DMS79 (cell line): ENCODE measurements around the gene DST.
"Not testable (repeated sequence)": the region's sequence is repeated elsewhere in the genome, so short reads cannot be mapped to it uniquely, and the experiment has no call there.

Source experiments
- DNase-seq: peaks from one replicate; lab custom pipeline; 2025; lab: John Stamatoyannopoulos, UW

Gene DST

DNA sequence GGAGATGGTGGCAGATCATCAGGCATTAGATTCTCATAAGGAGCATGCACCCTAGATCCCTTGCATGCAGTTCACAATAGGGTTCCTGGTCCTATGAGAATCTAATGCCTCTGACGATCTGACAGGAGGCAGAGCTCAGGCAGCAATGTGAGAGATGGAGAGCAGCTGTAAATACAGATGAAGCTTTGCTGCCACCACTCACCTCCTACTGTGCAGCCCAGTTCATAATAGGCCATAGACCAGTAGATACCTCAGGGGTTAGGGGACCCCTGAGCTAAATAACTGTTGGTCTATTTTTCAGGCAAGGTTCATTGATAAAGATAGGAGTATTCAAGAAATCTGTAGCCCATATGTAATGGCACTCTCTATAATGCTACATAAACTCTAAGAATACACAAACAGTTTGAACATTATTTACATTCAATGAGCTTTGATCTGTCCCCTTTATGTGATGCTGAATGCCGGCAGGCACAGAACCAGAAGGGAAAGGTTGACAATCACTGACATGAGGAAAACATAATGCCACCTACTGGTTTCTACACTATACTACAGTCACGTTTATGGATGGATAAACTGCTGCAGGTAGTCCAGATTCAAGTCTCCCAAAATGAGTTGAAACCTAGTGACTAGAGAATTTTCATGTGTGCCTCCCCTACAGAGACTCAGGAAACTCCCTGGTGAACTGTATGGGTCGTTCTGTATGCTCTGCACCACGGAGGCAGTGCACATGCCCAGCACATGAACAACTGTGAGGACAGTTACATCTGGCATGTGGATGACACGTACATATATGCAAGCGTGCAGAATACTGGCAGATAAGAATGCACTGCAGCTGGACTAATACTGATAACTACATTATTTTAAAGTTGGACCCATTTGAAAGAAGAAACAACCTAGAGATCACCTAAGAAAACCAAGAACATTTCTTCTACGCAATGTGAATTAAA, 72.0 kb downstream of the DST start:
- DNase-seq: no peak

DNA sequence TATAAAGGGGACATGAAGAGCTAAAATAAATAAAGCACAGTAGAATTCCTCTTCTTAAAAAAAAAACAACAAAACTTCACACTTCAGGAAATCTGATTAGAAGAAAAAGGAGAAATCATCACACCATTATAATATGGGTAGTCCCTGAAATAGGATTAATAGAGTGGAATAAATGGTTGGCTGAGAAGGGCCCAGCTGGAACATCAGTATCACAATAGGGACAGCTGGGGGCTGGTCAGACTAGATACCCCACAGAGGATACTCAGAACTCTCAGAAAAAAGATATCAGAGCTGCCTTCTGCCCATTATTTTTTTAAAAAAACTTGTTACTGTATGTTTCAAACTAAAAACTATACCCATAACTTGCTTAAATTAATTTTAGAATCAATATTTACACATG, 75.2 kb downstream of the DST start:
- no peak for DNase-seq

DNA sequence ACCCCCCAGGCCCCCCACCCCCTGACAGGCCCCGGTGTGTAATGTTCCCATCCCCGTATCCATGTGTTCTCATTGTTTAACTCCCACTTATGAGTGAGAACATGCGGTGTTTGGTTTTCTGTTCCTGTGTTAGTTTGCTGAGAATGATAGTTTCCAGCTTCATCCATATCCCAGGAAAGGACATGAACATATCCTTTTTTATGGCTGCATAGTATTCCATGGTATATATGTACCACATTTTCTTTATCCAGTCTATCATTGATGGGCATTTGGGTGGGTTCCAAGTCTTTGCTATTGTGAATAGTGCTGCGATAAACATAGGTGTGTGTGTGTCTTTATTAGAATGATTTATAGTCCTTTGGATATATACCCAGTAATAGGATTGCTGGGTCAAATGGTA, 80.0 kb downstream of the DST start:
- DNase-seq: not testable (repeated sequence)

DNA sequence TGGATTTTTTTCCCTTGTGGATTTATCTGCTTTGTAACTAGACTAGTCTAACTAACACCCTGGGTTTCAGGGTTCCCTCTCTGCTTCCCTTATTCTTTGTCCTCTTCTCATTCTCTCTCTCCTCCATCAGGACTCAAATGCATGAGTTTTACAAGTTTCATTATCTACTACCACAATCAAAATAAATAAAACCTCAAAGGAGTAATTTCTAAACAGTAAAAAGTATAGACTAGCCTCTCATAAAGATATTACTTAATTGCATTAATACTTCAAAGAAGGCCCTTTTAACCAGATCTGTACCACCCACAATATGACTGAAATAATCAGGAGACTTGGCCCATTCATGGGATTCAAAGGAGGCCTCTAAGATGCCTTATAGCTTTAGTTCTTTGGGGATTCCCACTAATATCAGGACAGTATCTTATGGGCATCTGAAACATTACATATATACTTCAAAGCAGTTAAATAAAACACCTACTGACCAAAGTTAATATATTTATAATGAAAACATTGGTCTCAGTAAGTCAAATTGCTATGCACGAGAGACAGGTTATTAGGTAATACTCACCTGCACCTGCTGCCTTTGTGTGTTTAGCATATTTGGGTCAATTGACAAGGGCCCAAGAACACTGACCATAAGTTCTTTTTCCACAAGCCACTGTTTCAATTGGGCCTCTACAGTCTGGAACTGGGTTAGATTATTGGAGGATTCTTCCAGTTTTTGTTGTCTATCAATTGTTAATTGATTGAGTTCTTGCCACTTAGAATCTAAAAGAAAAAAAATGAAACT, 85.7 kb downstream of the DST start:
- DNase-seq: no peak

DNA sequence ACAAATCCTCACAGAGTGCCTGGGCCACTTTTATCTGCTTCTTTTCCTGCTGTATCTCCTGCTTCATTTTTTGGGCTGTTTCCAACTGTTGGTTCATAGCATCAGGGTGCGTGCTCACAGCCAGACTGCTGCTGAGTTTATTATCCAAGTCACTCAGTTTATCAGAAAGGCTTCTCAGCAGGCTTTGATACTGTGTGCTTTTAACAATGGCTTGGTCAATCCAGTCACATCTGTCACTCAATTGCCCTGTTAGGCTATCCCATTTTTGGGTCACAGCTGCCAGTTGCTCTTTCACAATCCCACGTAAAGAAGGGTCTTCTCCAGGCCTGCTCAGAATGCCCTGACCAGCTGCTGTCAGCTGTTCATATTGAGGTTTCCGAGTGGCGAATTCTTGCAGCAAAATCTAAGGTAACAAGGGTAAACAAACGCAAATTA, 87.2 kb downstream of the DST start:
- no peak for DNase-seq

DNA sequence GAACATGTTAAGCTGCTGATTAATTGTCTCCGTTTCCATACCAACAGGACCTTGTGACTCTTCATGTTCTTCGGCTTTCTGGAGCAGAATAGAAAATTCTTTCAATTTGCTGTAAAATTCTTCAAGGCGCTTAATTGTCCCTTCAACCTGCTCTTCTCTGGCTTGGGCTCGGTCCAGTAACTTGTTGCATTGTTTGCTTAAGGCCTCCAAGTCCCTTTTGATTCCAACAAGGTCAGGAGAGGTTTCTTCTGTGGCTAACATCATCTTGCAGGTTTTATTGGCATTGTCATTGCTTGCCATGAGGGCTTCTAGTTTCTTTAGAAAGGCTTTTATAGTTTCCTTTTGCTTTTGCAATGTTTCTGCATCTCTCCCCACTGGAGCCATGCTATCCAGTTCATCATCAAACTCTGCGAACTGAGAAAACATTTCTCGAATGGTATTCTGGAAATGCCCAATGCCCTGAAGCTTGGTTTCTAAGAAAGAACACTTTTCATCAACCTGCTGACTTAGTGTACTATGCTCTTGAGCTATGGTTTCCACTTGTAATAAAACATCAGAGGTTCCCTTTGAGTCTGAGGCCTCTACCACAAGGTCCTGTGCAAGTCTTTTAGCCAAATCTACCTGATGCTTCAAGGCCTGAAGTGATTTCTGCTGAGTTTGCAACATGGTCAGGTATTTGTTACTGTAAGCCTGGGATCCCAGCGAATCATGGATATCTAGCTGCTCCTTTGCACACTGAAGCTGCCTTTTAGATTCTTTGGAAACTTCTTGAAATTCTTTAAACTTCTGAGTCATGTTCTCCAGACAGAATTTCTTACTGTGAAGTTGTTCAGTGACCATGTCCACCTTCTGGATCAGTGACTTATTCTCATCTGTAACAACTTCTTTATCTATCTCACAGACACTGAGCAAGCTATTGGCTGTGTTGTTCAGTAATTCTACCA, 90.2 kb downstream of the DST start:
- DNase-seq: peak; percentile 21

DNA sequence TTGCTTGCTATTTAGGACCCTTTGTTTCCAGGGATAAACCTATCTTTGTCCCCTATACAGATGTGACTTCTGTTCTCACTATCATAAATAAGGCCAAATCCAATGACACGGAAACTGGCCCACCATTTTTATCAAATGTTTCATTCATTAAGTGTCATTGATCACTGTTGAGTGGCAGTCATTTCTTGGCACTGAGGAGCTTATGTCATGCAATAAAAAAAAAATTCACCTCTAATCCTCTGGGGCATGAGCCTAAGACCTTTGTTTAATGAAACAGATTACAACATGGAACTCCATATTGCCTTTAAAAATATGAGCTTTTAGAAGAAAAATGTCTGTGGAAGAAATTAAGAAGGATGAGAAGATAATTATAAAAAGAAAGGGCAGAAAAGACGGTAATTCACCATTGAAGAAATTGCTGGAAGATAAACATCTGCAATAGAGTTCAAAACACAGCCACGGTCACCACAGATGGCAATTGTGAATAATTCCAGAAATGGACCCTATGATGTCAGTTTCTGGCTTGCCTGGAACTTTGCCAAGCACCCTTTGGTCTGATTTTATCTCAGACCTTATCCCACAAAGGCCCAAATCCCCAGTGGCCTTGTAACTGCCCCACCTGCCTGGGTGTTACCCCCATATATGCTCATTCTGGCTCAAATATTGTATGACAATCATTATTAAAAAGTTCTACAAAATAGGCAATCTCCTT, 91.1 kb downstream of the DST start:
- DNase-seq: no peak

DNA sequence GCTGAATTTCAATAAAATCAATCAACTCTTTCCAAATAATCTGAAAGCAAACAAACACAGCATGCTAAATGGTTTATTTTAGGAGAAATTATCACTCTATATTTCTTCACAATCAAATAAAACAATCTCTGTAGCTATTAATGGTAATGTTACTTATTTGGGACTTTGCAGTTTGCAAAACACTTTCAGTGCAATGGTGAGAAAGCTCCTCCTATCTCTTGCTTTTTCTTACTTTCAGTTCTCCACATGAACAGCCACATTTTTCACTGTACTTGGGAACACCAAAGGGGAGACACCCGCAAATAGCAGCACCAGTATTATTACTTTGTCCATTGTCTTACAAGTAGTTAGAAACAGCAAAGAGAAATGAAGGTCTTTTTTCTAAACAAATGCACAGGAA, 92.4 kb downstream of the DST start:
- DNase-seq: no peak

DNA sequence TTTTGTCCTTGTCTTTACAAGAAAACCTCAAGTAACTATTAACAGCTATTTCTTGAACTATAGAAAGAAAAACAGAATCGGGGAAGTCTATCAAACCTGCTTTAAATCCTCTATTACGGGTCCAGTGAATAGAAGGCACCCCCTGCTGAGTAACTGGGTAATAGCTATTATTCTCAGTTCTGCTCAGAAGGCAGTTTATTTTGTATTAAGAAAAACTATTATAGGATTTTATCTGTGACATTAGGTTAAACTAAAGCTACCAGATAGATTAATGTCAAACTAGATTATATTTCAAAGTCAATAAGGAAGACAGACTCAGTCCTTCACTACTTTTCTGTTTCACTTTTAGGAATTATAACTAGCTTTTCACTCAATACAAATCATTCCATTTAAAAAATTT, 93.7 kb downstream of the DST start:
- DNase-seq: no peak

DNA sequence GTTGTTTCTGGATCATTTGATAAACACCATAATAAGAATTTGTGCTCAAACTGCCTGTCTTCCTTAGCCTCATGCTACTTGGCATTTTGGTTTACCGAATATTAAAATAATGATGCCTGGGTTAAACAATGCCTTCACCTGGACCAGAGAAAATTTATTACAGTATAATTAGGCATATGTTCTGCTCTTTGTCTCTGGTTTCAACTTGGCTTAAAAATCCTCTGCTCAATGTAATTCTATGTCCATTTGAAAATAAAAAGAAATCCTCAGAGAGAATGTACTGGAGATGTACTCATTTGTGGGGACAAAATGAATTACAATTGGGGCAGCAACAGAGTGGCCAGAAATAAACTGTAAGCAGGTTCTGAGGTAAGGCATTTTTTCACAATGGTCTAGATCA, 95.0 kb downstream of the DST start:
- no peak for DNase-seq

DNA sequence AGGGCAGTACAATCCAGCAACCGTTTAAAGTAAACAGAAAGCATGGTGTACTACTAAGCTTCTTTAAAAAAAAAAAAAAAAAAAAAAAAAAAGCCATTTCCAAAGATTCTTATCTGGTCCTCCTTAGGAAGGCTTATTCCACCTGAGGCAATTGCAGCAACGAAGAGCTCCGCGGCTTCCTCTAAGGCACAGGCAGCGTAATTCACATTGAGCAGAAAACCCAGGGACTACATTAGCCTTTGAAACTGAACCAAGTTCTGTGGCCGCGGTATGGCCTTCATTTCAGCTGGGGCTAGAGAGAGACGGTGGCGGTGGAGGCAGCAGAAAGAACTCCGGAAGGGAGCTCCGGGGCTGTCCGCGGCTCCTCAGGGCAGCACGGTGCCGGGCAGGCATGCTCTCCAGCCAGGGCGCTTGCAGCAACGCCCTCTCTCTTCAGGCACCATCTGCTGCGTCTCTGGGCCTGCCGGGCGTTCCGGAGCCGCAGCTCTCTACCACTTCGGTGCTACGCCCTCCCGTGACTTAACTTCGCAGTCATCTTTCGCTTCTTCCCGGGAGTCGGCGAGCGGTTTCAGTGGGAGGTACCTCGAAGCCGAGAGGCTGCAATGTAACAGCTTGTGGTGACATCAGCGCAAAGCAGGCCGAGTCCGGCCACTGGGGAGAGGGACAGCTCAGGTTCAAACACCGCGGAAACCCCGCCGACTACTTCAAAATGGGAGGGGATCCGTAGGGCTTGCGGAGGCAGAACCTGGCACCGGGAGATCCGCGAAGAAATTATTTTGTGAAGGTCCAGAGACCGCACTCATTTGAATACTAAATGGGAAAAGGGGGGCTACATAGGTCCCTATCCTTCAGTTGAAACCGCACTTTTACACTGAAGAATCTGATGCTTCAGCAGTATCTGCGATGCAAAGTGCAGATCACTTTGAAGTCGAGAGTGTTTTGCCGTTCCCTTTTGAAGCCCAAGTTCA, 100.0 kb downstream of the DST start:
- DNase-seq: peak; percentile 90

DNA sequence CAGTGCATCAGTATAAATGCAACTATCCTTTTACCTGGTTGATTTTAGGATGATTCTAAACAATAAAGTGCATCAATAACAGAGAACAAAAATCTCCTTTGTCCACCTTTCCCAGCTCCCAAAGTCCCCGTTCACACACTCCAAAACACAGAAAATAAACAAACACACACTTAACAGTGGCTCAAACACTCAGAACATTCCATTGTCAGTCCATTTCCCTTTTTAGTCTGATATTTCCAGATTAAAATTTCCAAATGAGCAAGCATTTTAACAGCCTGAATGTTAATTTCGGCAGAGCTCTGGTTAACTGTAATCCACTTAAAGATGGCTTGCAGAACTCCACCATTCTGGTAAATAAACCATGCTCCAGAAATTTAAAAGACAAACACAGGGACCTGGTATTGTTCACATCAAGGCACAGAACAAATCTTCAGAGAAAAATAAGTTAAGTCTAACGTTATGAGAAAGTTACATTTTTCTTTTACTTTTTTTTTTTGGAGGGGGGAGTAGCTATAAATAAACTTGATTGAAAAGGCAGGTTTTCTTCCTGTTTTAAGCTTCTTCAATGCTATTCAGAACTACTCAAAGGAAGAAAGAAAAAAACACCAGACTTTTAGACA, 100.8 kb downstream of the DST start:
- DNase-seq: no peak

DNA sequence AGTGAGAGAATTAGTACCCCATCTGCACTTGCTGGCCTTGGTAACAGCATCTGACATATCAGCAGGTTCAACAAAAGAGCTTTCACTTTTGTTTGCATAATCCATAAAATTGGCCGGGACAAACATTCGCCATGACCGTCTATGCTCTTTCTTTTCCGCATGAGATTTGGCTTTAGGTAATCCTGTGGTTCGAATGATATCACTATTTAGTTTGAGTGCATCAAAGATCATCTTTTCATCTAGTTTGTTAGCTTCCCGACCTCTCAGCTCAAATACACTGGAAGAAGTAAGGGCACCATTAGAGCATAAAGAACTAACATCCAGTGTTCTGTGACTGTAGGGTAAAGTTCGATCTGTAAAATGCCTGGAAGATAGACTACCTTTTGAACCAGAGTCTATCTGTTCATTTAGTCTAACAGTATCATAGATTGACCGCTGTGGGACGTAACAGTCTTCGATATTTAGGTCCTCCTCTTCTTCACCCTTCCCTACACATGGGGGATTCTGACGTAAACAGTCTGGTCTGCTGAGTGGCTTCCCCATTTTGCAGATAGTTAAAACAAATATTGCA, 101.6 kb downstream of the DST start:
- DNase-seq: no peak

DNA sequence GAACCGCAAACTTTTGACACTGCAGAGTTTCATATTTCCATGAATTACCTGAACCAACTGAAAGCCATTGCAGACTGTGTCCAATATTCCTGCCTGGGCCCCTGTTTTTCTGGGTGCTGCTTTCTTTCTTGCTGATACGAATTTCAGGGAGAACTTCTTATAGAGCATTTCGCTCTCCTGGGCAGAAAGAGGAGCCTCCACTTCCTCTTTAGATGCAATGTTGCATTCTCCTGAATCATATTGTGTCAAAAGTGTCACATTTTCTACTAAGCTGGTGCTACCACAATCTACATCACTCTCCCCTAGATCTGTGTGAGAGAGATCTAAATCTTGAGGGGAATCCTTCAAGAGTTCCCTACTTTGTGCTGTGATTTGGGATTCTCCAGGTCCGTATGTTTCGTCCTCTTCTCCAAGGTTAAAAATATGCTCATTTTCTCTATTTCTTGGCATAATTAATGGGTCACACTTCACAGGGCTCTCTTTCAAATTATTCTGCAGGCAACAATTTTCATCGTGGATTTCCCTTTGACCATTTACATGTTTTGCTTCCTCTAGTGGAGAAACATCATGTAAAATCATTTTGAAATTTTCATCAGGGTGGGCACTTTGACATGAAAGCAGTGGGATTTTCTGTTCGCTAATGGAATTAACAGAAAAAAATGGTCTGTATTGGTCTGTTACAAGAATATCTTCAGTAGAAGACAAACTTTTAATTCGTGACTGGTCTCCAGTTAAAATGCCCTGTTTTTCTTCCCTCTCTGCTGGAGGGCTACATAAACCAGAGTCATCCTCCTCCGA, 102.3 kb downstream of the DST start:
- DNase-seq: no peak

DNA sequence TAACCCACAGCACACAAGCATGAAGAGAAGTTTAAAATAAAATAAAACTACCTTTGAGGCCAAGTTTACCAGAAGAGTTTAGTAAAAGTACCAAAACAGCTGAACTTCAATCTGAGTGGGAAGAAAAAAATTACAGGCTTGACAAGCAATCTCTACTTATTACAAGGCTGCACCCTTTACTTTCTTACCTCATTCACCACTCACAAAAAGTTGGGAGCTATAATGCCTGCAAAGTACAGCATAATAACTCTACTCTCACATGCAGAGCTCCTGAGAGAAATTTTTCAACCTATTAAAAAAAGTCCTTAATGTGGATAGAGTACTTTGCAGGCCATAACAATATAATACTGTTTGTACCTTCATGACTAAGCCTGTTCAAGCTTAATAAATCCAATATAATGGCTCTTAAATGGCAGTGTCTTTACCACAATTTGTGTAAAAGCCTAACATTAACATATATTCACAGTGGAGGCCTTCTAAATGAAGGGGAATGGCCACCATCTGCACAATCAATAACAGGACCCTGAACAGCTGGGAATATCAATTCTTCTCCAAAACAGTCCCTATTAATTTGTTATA, 103.1 kb downstream of the DST start:
- no peak for DNase-seq

DNA sequence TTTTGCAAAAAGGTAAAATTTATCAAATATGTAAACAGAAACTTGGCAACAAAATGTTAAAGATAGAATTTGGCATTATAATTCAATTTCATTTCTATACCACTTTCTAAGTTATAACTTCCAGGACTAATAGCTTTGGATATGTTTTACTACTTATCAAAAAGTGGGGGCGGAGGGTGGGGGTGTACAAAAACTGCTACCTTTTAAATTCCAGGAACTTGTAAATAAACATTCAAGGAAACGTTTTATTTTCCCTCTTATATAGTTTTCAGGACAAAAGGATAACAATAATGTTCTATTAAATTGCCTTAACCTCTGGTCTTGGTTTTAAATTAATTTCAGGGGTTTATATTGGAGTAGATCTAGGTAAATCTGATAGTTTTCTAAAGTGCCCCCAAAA, 103.8 kb downstream of the DST start:
- no peak for DNase-seq

DNA sequence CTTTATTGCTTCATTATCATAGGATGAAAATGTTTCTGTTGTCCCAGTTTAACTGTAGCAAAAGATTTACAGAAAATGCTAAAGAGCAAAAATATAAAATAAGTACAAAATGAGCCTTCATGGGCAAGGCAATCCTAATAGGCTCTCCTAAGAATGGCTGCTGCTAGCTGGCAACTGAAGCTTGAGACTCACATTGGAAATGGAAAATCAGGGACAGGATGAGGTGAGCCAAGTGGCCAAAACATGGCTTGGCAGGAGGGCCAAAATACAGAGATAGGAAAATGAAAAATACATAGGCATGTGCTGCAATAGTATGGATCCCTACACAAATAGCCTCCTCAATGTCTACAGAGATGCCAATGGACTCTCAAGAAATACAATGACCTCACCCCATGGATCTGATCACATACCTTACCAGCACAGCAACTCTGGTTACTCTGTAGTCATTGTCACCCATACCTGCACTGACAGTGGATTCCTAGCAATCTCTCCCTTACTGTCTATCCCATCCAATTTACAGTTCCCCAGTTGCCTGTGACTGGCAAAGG, 105.4 kb downstream of the DST start:
- no peak for DNase-seq

DNA sequence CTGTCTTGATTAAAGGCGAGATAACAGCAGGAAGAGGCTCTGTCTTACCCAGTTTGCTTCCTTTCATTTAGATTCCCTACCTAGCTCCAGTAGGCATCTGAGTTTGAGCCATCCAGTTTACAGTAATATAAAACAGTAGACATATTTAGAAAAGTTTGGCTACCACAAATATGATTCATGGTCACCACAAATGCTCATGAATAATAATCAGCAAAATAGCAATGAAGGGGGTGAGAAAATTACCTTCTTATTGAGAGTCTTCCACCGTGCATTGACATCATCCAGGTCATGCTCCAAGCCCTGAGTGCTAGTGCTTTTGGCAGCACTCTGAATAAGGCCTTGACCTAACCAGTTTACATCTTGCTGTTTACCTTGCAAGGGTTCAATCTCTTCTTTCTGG, 106.2 kb downstream of the DST start:
- DNase-seq: no peak
